ENCODE results near the gene BACE1-AS.

DNA sequence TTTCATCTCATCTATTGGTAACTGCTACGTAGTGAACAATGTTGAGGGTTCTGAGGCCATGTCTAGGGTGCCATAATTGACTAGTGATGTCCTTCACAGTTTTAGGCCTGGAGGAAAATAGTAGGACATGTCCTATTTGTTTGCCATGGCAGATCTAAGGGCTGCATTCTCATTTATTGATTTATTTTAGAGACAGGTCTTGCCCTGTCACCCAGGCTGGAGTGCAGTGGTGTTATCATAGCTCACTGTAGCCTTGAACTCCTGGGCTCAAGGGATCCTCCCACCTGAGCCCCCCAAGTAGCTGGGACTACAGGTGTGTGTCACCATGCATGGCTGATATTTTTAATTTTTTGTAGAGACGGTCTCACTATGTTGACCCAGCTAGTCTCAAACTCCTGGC is 41.7 kb downstream of the BACE1-AS start:
- TF ChIP-seq CTCF (IDR thresholded peaks at IDR 0.05) (no peak), POLR2A (IDR thresholded peaks at IDR 0.05) (no peak)

All from tibial nerve (tissue), 3 donors.